H1 (cell line): ENCODE data around the gene NR2F6. TPM values are rescaled to one million over a fixed set of nuclear protein-coding genes. Genes with fewer than 3 reads are reported as not detected.

ENCODE experiments used
- CTCF ChIA-PET: fragments of 300-600 bp; sonication (Branson Sonifier 250); formaldehyde crosslinking; loops from one replicate; lab custom pipeline; 2021; ENCODE audit not compliant: partially characterized antibody; lab: Charles Lee
- POLR2A ChIA-PET: fragments of 300-600 bp; sonication (Branson Sonifier 250); formaldehyde crosslinking; loops from one replicate; lab custom pipeline; 2021; ENCODE audit warnings: inconsistent platforms; ENCODE audit not compliant: partially characterized antibody; lab: Charles Lee
- DNase-seq, 2 experiments: peaks; one replicate each; pipeline versions ENCODE4 v3.0.0 to v3.0.0-alpha.2; 2010 to 2022; ENCODE audit warnings: low spot score in 2 of 2, low read depth in 1 of 2, mixed read lengths in 1 of 2
- FAIRE-seq: peaks from 2 replicates; lab custom pipeline; 2011; peaks lifted over from hg19 to GRCh38; lab: Jason Lieb, UNC
- H2AFZ ChIP-seq: 2 replicates; pipeline ENCODE4 v1.8.1; 2012; ENCODE audit warnings: low read length, inconsistent platforms
- H2AK5ac ChIP-seq: 2 replicates; pipeline ENCODE4 v1.6.1; 2013; ENCODE audit warnings: low read depth, low read length
- H2BK120ac ChIP-seq: replicated peaks from 2 replicates; pipeline ENCODE3; 2013; ENCODE audit warnings: low read depth, low read length, inconsistent platforms
- H2BK12ac ChIP-seq: 2 replicates; pipeline ENCODE4 v1.6.1; 2013; ENCODE audit warnings: low read depth, low read length
- H2BK15ac ChIP-seq: 2 replicates; pipeline ENCODE4 v1.6.1; 2013; ENCODE audit warnings: low read length
- H2BK20ac ChIP-seq: 2 replicates; pipeline ENCODE4 v1.6.1; 2013; ENCODE audit warnings: low read length
- H2BK5ac ChIP-seq: 2 replicates; pipeline ENCODE4 v1.6.1; 2013; ENCODE audit warnings: low read depth, low read length
- H3K14ac ChIP-seq: 2 replicates; pipeline ENCODE4 v1.6.1; 2013; ENCODE audit warnings: inconsistent platforms; ENCODE audit not compliant: insufficient read length
- H3K18ac ChIP-seq: 2 replicates; pipeline ENCODE4 v1.6.1; 2013; ENCODE audit warnings: low read length; ENCODE audit errors: extremely low read depth
- H3K23ac ChIP-seq: 2 replicates; pipeline ENCODE4 v1.6.1; 2013; ENCODE audit warnings: inconsistent platforms; ENCODE audit not compliant: insufficient read length
- H3K23me2 ChIP-seq: 2 replicates; pipeline ENCODE4 v1.6.1; 2013; ENCODE audit warnings: low read depth, low read length
- H3K27ac ChIP-seq: 2 replicates; pipeline ENCODE4 v1.6.1; 2011; ENCODE audit warnings: low read depth, low read length, inconsistent platforms
- H3K27me3 ChIP-seq, 4 experiments: replicated peaks in 1 of 4; 1 replicate in 1 of 4; 2 replicates in 3 of 4; pipeline versions ENCODE4 v1.6.1 to v1.8.1; 2011 to 2013; ENCODE audit warnings: low read length in 3 of 4, mild to moderate bottlenecking in 3 of 4, inconsistent platforms in 2 of 4, mixed read lengths in 2 of 4, moderate library complexity in 1 of 4; ENCODE audit not compliant: control insufficient read depth in 3 of 4, insufficient read depth in 3 of 4; ENCODE audit errors: extremely low read depth in 1 of 4
- H3K36me3 ChIP-seq, 4 experiments: 2 replicates each; pipeline versions ENCODE4 v1.6.1 to v1.8.1; 2011 to 2013; ENCODE audit warnings: mild to moderate bottlenecking in 4 of 4, low read length in 3 of 4, moderate library complexity in 2 of 4, control low read depth in 1 of 4, inconsistent platforms in 1 of 4; ENCODE audit not compliant: insufficient read depth in 4 of 4, control insufficient read depth in 2 of 4
- H3K4ac ChIP-seq: replicated peaks from 2 replicates; pipeline ENCODE3; 2013; ENCODE audit warnings: low read length, low read depth, mixed read lengths, inconsistent platforms; ENCODE audit not compliant: insufficient read length
- H3K4me1 ChIP-seq, 4 experiments: replicated peaks in 1 of 4; 1 replicate in 1 of 4; 2 replicates in 3 of 4; pipeline versions ENCODE4 v1.6.1 to v1.8.1; 2011 to 2013; ENCODE audit warnings: low read length in 3 of 4, inconsistent platforms in 2 of 4, mixed read lengths in 1 of 4; ENCODE audit not compliant: insufficient read depth in 4 of 4, control insufficient read depth in 3 of 4
- H3K4me2 ChIP-seq, 2 experiments: 2 replicates each; pipeline versions ENCODE4 v1.6.1 to v1.8.1; 2011 to 2013; ENCODE audit warnings: low read depth in 2 of 2, low read length in 2 of 2, control low read depth in 1 of 2, inconsistent platforms in 1 of 2, mild to moderate bottlenecking in 1 of 2; ENCODE audit not compliant: insufficient read depth in 1 of 2
- H3K4me3 ChIP-seq, 4 experiments: fragments of 200-600, 300-600 bp in 1 of 4; sonication (generic), shearing (Covaris generic), sonication (Bioruptor Twin) in 1 of 4; 2 replicates each; pipeline versions ENCODE4 v1.5.1 to v1.8.1; 2011 to 2016; ENCODE audit warnings: low read length in 4 of 4, low read depth in 3 of 4, control low read depth in 2 of 4, inconsistent platforms in 2 of 4, mild to moderate bottlenecking in 2 of 4, mixed read lengths in 1 of 4, moderate library complexity in 1 of 4; ENCODE audit not compliant: insufficient read depth in 2 of 4; ENCODE audit errors: extremely low read depth in 1 of 4
- H3K56ac ChIP-seq: replicated peaks from 2 replicates; pipeline ENCODE3; 2013; ENCODE audit warnings: low read depth, mild to moderate bottlenecking, mixed read lengths, low read length, inconsistent platforms; ENCODE audit not compliant: insufficient read length
- H3K79me1 ChIP-seq: 2 replicates; pipeline ENCODE4 v1.6.1; 2013; ENCODE audit warnings: low read depth, low read length, control low read depth
- H3K79me2 ChIP-seq, 2 experiments: 2 replicates each; pipeline versions ENCODE4 v1.6.1 to v1.8.1; 2012 to 2013; ENCODE audit warnings: low read length in 2 of 2, mild to moderate bottlenecking in 2 of 2, inconsistent platforms in 1 of 2; ENCODE audit not compliant: insufficient read depth in 2 of 2, control insufficient read depth in 1 of 2
- H3K9ac ChIP-seq, 4 experiments: replicated peaks in 1 of 4; 1 replicate in 1 of 4; 2 replicates in 3 of 4; pipeline versions ENCODE4 v1.6.1 to v1.8.1; 2011 to 2013; ENCODE audit warnings: low read depth in 3 of 4, low read length in 3 of 4, control low read depth in 2 of 4, mild to moderate bottlenecking in 2 of 4, moderate library complexity in 2 of 4, inconsistent platforms in 1 of 4; ENCODE audit errors: extremely low read depth in 1 of 4
- H3K9me3 ChIP-seq, 2 experiments: 2 replicates each; pipeline versions ENCODE4 v1.6.1 to v1.8.1; 2012 to 2013; ENCODE audit warnings: mild to moderate bottlenecking in 2 of 2, moderate library complexity in 2 of 2, control low read depth in 1 of 2, inconsistent platforms in 1 of 2, low read depth in 1 of 2, low read length in 1 of 2, mixed read lengths in 1 of 2; ENCODE audit not compliant: insufficient read depth in 2 of 2
- H4K20me1 ChIP-seq, 2 experiments: replicated peaks in 1 of 2; 2 replicates each; pipeline versions ENCODE3 to v1.8.1; 2011 to 2013; ENCODE audit warnings: inconsistent platforms in 2 of 2, low read length in 2 of 2, mild to moderate bottlenecking in 1 of 2; ENCODE audit not compliant: insufficient read depth in 2 of 2, control insufficient read depth in 1 of 2
- H4K5ac ChIP-seq: 2 replicates; pipeline ENCODE4 v1.6.1; 2013; ENCODE audit warnings: low read length, low read depth, mixed read lengths, inconsistent platforms; ENCODE audit not compliant: insufficient read length
- H4K8ac ChIP-seq: 2 replicates; pipeline ENCODE4 v1.8.0; 2013; ENCODE audit warnings: mild to moderate bottlenecking, moderate library complexity, low read length, inconsistent platforms; ENCODE audit not compliant: insufficient read depth; ENCODE audit errors: extremely low read depth
- H4K91ac ChIP-seq: replicated peaks from 2 replicates; pipeline ENCODE3; 2013; ENCODE audit warnings: low read length, mixed read lengths, inconsistent platforms; ENCODE audit not compliant: insufficient read length
- CREB1 ChIP-seq: IDR thresholded peaks from 2 replicates; pipeline ENCODE4 v1.6.1; 2012; ENCODE audit warnings: inconsistent platforms
- CTBP2 ChIP-seq: IDR thresholded peaks from 2 replicates; pipeline ENCODE4 v1.7.0; 2011; ENCODE audit warnings: borderline replicate concordance, mild to moderate bottlenecking, moderate library complexity, mixed read lengths, low read length; ENCODE audit not compliant: insufficient read depth, insufficient read length
- EZH2 ChIP-seq: fragments of 200-600 bp; sonication (generic); IDR thresholded peaks from 2 replicates; pipeline ENCODE4 v1.7.1; 2012; ENCODE audit warnings: low read depth, mild to moderate bottlenecking, moderate library complexity, low read length, inconsistent platforms; ENCODE audit not compliant: severe bottlenecking
- GABPA ChIP-seq: IDR thresholded peaks from 2 replicates; pipeline ENCODE4 v1.6.1; 2011; ENCODE audit warnings: mild to moderate bottlenecking, low read length, moderate library complexity, borderline replicate concordance; ENCODE audit not compliant: insufficient read depth
- GTF2F1 ChIP-seq: IDR thresholded peaks from 2 replicates; pipeline ENCODE4 v1.6.1; 2012; ENCODE audit warnings: low read depth, low read length, improper control_type of control experiment, borderline replicate concordance
- JUN ChIP-seq: IDR thresholded peaks from 2 replicates; pipeline ENCODE4 v1.6.1; 2011; ENCODE audit warnings: low read depth, mild to moderate bottlenecking, improper control_type of control experiment, low read length
- NANOG ChIP-seq: IDR thresholded peaks from 2 replicates; pipeline ENCODE4 v1.6.1; 2011; ENCODE audit warnings: low read length, low read depth, mild to moderate bottlenecking, inconsistent platforms; ENCODE audit not compliant: insufficient read depth, poor library complexity, severe bottlenecking
- POLR2AphosphoS5 ChIP-seq: IDR thresholded peaks from 2 replicates; pipeline ENCODE4 v1.6.1; 2011; ENCODE audit warnings: low read depth, low read length
- RAD21 ChIP-seq, 2 experiments: IDR thresholded peaks in 1 of 2; conservative IDR thresholded peaks in 1 of 2; 2 replicates each; pipeline ENCODE4 v1.6.1; 2011; ENCODE audit warnings: low read depth in 2 of 2, low read length in 2 of 2, improper control_type of control experiment in 1 of 2, inconsistent platforms in 1 of 2, mild to moderate bottlenecking in 1 of 2, moderate library complexity in 1 of 2
- RXRA ChIP-seq: IDR thresholded peaks from 2 replicates; pipeline ENCODE4 v1.6.1; 2011; ENCODE audit warnings: low read depth, mild to moderate bottlenecking, low read length, moderate library complexity; ENCODE audit not compliant: insufficient read depth
- TEAD4 ChIP-seq: IDR thresholded peaks from 2 replicates; pipeline ENCODE4 v1.6.1; 2012; ENCODE audit warnings: low read depth, low read length, inconsistent platforms, mixed read lengths
- YY1 ChIP-seq: IDR thresholded peaks from 2 replicates; pipeline ENCODE4 v1.6.1; 2011; ENCODE audit warnings: low read depth, mild to moderate bottlenecking, low read length
- WGBS, 2 experiments: shearing (Covaris generic) in 1 of 2; methylation state at CpG; one replicate each; pipeline versions ENCODE4 v1.1.6 to v1.1.7; 2013 to 2015; ENCODE audit warnings: low lambda C conversion rate in 2 of 2, mixed read lengths in 2 of 2, inconsistent platforms in 1 of 2, low coverage in 1 of 2, missing lambda C conversion rate in 1 of 2; ENCODE audit not compliant: insufficient replicate concordance in 2 of 2, insufficient coverage in 1 of 2, insufficient read length in 1 of 2; ENCODE audit errors: extremely low coverage in 1 of 2, missing lambda C conversion rate in 1 of 2; 5-methylcytosine and 5-hydroxymethylcytosine counted together
- polyA plus RNA-seq, 7 experiments: library from polyadenylated mRNA; depleted of rRNA in 3 of 7; stranded (reverse) in 5 of 7; unstranded in 2 of 7; fragments of >200 nt in 5 of 7; fragments of 200-250 nt in 2 of 7; gene quantifications; 1 replicate in 5 of 7; 2 replicates in 1 of 7; 4 replicates in 1 of 7; pipeline versions ENCODE4 v1.2.1 to v1.2.3, GENCODE V29; 2011 to 2013; ENCODE audit warnings: missing spikeins in 2 of 7, mixed read lengths in 2 of 7
- total RNA-seq: library from RNA; stranded (reverse); fragmentation: NEBNext Ultra II Directional; extraction: Animal tissue kit (Norgen Biotek cat#: 25700); gene quantifications from 2 replicates; pipeline ENCODE4 v1.2.1, GENCODE V29; 2021
- TF ChIP-seq, protein P1 (sequence below): IDR thresholded peaks from 2 replicates; pipeline ENCODE4 v1.6.1; 2012; ENCODE audit warnings: inconsistent platforms

Gene NR2F6
- total and polyA plus RNA-seq, 2 of the 8 experiments (the other 6 are each of a cell fraction or from before 2014, with no cell fraction given) = 99.7 to 114 TPM

DNA sequence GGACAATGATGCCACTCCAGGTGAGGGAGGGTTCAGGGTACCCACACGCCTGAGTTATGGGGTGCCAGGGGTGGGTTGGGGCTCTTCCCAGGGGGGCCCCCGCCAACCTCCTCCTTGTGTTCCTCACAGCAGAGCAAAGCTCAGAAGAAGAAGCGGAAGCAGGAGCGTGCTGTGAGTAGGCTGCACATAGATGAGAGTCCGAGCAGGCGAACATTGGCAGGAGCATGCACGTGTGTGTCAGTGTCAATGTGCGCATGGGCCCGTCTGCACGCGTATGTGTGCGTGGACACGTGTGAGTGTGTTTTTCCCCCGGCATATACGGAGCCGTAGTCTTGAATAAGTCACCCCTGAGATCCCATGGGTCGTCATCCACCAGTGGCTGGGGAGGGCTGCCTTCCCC lies 43.0 kb downstream of the NR2F6 start:
- Histone ChIP-seq H4K8ac (peak overlapping the region; percentile 41; the same call in 1 of the 2 replicates), H3K27me3 (no peaks in the 10 kb centered on the region), H3K9me3 (no peaks in the 10 kb centered on the region), H3K79me1 (no peaks in the 10 kb centered on the region), H2BK20ac (no peak overlapping the region), H3K18ac (no peak overlapping the region), H2AFZ (no peak overlapping the region), H2BK120ac (no peak overlapping the region), H4K5ac (no peak overlapping the region), H3K79me2 (no peaks in the 10 kb centered on the region), H2BK5ac (no peak overlapping the region), H2BK12ac (no peak overlapping the region), H4K91ac (no peak overlapping the region), H3K56ac (no peak overlapping the region), H2BK15ac (no peak overlapping the region), H3K4me2 (no peak overlapping the region), H3K23me2 (no peaks in the 10 kb centered on the region), H3K27ac (no peak overlapping the region), H3K36me3 (peaks cover 0 to 34% (median 17%) of the 10 kb centered on the region in 4 experiments; a peak in 7 of 8 replicates), H3K4ac (no peak overlapping the region), H2AK5ac (no peak overlapping the region), H3K14ac (no peak overlapping the region), H4K20me1 (peaks cover 0 to 2% of the 10 kb centered on the region in 2 experiments), H3K23ac (no peak overlapping the region), H3K4me1 (no peaks in the 10 kb centered on the region), H3K9ac (no peak overlapping the region), H3K4me3 (no peak overlapping the region)
- no peak for DNase-seq
- POLR2A ChIA-PET = no interaction called here
- 91% methylated on average over 11 of the region's 17 CpGs; no CpG with 5 or more reads in 1 of the 2 experiments for WGBS, 2 experiments
- FAIRE-seq = no peak
- CTCF ChIA-PET = interaction anchor here (0.6 to 1.8 kb wide), 2 partner anchors 11 to 76 kb away, joined by 3 to 5 read pairs; no protein-coding TSS in a partner anchor
- no peak for TF ChIP-seq GABPA
- no peak for TF ChIP-seq TEAD4
- TF ChIP-seq RXRA = no peak
- no peak for TF ChIP-seq YY1
- no peak for TF ChIP-seq CREB1
- no peak for TF ChIP-seq JUN
- no peak for TF ChIP-seq RAD21 (IDR thresholded peaks at IDR 0.05 in 1 of 2, conservative IDR thresholded peaks at IDR 0.05 in 1 of 2; ENCODE audit: low read depth in 2 of 2, low read length in 2 of 2)
- no peak for TF ChIP-seq POLR2AphosphoS5
- TF ChIP-seq NANOG = no peak
- TF ChIP-seq, protein P1, sequence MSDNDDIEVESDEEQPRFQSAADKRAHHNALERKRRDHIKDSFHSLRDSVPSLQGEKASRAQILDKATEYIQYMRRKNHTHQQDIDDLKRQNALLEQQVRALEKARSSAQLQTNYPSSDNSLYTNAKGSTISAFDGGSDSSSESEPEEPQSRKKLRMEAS = no peak
- TF ChIP-seq CTBP2 = no peak
- no peak for TF ChIP-seq EZH2
- TF ChIP-seq GTF2F1 = no peak
